Stimulated activated CD4-positive, alpha-beta T cell treated with anti-CD3 and anti-CD28 coated beads, Interleukin-4, amount 100 ng/mL, for 24 hours (primary cell): ENCODE data around the gene ASB3.
"Not testable (repeated sequence)": the region's sequence is repeated elsewhere in the genome, so short reads cannot be mapped to it uniquely, and the experiment has no call there.

Source experiments
- DNase-seq: peaks from one replicate; pipeline ENCODE4 v3.0.0-alpha.2; 2020

The ASB3 gene, protein sequence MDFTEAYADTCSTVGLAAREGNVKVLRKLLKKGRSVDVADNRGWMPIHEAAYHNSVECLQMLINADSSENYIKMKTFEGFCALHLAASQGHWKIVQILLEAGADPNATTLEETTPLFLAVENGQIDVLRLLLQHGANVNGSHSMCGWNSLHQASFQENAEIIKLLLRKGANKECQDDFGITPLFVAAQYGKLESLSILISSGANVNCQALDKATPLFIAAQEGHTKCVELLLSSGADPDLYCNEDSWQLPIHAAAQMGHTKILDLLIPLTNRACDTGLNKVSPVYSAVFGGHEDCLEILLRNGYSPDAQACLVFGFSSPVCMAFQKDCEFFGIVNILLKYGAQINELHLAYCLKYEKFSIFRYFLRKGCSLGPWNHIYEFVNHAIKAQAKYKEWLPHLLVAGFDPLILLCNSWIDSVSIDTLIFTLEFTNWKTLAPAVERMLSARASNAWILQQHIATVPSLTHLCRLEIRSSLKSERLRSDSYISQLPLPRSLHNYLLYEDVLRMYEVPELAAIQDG

DNA sequence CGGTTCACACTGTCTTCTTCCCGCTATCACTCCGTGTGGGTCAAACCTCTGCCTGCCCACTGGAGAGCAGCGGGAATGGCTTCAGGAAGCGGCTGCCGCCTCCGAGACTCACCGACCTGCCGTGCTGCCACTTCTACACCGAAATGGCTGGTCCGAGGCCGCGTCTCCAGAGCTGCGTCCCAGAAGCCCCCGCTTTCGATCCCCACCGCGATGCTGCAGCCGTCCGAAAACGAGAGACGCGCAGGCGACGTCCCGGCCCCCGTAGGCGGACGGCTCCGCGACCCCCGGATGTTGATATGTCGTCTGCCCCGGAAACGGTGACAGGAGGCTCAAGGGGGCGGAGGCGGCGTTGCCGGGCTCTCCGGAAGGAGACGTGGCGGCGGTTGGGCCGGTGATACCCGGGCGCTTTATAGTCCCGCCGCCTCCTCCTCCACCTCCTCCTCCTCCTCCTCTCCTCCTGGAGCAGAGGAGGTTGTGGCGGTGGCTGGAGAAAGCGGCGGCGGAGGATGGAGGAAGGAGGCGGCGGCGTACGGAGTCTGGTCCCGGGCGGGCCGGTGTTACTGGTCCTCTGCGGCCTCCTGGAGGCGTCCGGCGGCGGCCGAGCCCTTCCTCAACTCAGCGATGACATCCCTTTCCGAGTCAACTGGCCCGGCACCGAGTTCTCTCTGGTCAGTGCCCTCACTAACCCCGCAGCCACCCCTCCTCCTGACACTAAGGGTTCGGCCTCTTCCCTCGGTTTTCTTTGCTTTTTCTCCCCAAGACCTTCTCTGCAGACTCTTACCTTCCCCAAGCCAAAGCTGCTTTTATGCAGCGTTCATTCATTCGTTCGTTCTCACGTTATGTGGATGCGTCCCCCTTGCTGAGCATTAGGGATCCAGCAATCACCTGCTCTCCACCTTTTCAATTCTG lies at the start of gene ASB3, which contains the start of gene ERLEC1:
Gene ASB3 (minus strand): TSS at position 249 of the 909 bp plus-strand sequence. CDS start 21,381 bp downstream, outside the sequence.
Gene ERLEC1 (plus strand): TSS at position 340 of the 909 bp plus-strand sequence. CDS start 167 bp downstream, at position 507.
- DNase-seq, result peak; percentile 86

DNA sequence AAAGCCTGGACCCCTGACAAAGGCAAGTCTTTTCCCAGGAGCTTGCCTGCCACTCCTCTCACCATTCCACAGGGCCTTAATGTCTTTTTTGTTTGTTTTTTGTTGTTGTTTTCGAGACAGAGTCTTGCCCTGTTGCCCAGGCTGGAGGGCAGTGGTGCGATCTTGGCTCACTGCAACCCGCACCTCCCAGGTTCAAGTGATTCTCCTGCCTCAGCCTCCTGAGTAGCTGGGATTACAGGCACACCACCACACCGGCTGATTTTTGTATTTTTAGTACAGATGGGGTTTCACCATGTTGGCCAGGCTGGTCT lies 43.2 kb upstream of the ASB3 start:
- DNase-seq, result not testable (repeated sequence)

DNA sequence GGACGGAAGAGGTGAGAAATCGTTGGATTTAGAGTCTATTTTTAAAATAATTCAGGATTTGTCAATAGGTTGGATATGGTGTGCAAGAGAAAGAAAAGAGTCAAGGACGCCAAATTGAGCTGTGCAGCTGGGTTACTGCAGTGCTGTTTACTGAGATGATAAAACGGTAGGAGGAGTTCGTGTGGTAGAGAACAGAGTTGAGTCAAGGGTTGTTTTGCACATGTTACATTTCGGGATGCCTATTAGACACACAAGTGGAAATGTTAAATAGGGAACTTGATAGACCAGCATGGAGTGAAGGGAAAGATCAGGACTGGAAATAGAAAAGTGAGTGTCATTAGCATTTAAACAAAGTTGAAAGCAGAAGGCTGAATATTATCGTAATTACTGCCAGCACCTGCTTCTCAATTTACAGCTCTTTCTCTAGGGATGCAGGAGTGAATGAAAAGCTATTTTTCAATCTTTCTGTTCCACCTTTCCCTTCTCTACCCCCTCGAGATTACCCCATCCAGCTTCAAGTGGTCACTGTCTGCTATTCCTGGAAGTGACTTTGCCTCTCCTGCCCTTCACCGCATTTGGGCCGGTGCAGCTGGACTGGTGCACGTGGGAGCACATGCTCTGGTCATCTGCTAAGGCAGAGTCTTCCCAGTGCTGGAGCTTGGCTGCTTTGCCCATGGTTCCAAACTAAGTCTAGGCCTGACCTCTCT lies 42.7 kb upstream of the ASB3 start:
- DNase-seq, result no peak

DNA sequence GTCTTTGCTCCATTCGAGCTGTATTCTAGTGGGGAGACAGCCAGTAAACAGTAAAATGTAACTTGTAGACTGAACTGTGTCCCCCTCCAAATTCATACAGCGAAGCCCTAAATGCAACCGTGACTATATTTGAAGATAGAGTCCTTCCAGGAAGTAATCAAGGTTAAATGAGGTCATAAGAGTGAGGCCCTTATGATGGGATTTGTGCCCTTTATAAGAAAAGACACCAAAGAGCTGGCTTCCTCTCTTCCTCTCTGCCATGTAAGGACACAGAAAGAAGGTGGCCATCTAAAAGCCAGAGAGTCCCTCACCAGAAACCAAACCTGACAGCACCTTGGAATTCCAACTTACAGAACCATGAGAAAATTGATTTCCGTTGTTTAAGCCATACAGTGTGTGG lies 41.6 kb upstream of the ASB3 start:
- DNase-seq, result no peak

DNA sequence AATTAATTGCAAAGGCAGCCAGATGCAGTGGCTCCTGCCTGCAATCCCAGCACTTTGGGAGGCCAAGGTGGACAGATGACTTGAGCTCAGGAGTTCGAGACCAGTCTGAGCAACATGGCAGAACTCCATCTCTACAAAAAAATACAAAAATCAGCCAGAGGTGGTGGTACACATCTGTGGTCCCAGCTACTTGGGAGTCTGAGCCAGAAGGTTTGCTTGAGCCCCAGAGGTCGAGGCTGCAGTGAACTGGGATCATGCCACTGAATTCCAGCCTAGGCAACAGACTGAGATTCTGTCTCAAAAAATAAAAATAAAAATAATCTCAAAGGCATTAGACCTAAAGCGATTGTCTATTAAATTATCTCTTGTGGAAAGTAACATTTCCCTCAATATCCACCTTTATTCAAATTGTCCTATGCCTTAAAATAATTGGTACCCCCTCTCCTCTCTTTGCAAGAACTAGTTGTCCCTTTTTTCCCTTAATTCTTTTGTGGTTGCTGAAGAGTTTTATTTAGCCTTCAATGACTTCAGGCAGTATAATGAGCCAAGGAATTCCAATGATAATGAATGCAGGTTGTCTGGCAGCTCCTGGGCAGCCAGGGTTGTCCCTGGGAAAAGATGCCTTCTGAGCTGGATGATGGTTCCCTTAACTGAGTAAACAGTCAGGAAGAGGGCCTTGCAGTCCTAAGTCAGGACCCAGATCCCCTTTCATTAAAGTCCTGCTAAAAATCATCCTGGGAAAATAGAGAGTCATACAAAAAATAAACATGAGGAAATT lies 40.8 kb upstream of the ASB3 start:
- no peak for DNase-seq

DNA sequence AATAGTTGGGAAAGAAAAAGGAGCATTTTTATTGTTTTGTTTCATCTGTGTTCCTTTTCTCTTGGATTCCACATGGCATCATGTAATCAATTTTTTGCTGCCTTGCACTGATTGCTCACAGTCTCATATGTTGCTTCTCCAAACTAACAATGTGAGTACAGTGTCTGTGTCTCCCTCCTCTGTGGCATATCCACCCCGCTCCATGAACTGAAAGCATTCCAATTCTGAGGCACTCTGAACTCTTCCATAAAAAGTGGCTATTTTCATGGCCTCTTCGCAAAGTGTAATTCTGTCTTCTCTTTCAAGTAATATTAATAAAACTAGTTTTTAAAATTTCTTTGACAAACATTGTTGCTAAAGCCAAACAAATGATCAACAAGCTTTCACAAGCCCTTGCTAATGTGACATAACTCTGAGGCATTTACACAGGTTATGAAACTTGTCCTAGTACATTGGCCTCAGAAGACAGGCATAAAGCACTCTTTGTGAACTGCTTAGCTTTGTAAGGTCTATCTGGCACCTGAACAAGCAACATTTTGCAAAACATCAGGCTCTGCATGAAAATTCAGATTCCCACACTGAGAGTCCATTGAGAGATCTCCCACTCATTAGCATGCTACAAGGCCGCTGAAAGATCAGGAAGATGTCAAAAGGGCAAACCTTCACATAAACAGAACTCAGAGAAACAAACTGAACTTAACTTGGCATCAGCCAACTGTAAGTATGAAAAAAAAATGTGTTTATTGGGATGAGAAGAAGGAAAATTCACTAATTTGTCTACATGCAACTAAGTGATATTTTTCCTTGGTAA lies 40.0 kb upstream of the ASB3 start:
- DNase-seq, result no peak

DNA sequence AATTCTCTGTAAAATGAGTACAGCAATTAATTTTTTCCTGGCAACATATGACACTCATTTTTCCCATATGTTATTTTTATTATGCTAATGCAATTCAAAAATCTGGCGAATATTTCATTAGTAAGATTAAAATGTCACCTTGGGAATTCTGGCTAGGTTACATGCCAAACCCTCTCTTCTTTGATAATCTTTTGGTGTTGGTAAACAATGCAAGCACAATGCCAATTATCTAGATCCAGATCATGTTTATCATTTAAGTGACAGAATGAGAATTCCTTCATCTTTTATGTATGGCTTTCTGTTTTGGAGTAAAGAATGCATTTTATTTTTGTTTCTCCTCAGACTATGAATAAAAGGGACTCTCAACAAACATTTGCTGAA lies 39.3 kb upstream of the ASB3 start:
- DNase-seq, result no peak

DNA sequence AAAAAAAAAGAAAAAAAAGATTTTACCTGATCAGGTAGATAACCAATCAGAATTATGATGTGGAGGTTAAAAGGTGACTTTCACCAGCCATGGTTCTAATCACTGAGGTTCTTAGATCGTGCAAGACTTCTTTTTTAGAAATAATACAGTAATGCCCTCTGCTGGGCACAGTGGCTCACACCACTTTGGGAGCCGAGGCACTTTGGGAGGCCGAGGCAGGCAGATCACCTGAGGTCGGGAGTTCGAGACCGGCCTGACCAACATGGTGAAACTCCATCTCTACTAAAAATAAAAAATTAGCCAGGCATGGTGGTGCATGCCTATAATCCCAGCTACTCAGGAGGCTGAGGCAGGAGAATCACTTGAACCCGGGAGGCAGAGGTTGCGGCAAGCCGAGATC lies 36.9 kb upstream of the ASB3 start:
- not testable (repeated sequence) for DNase-seq

DNA sequence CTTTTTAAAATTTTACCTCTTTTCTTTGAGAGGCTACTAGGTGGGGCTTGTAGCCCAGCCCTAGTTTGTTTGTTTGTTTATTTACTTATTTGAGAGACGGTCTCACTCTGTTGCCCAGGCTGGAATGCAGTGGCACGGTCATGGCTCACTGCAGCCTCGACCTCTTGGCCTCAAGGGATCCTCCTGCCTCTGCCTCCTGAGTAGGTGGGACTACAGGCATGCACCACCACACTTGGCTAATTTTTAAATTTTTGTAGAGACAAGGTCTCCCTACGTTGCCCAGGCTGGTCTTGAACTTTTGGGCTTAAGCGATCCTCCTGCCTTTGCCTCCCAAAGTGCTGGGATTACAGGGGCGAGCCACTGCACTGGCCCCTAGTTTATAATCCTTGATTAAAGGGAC lies 35.1 kb upstream of the ASB3 start:
- DNase-seq, result no peak

DNA sequence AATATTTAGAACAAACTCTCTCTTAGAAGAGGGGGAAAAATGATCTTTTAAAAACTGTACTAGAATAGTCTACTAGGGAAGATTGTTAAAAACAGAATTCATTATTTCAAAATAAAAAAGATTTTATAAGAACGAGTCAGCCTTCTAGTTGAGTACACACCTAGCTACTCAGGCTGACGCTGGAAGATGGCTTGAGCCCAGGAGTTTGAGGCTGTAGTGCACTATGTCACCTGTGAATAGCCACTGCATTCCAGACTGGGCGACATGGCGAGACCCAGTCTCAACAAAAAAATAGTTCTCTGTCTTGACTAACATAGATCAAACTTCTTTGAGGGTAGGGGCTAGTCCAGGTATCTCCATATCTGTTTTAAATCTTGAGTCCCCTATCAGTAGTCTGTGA lies 34.0 kb upstream of the ASB3 start:
- DNase-seq, result no peak

DNA sequence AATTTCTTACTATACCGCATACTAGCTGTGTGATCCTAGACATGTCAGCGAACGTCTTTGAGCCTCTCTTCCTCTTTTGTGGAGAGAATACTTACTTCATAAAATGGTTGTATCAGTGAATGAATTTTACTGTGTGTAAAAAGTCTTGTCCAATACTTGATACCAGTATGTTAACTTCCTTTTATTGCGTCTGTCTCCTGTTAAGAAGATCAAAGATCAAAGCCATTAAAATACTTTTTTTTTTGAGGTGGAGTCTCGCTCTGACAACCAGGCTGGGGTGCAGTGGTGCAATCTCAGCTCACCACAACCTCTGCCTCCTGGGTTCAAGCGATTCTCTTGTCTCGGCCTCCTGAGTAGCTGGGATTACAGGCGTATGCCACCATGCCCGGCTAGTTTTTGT lies 33.3 kb upstream of the ASB3 start:
- no peak for DNase-seq

DNA sequence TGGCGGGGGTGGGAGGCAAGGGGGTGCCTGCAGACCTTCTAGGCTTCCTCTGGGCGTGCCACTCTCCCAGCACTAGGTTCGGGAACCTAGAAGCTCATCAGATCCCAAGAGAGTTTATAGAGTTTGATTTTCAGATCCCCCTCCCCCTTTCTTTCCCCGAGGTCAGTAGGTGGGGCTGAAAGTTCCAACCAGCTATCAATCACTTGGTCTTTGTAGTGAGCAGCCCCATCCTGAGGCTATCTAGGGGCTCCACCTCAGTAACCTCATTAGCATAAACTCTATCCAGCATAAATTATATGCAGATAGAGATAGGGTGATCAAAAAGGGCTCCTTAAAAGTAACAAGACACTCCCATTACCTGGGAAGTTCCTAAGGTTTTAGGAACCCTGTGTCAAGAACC lies 32.9 kb upstream of the ASB3 start:
- no peak for DNase-seq

DNA sequence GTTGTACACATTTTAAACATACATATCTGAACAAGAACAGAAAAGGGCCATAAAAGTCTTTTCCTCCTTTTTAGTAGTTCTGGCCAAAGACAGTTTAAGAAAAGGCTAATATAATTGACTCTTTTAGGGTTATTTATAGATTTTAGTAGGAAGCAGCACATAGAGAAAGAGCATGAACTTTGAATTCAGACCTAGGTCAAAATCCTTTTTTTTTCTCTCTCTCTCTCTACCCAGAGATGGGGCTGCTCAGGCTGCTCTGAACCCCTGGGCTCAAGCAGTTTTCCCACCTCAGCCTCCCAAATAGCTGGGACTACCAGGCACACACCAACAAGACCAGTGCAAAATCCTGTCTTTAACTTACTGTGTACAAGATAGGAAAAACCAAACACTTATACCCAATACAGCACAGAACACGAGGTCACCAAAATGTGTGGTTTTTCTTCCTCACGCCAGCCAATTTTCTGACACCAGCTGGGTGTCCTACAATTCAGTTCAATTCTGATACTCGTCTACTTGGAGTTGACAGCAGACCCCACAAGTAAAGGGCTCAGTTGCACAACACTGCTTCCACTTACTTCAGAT lies 32.2 kb upstream of the ASB3 start:
- DNase-seq, result no peak

DNA sequence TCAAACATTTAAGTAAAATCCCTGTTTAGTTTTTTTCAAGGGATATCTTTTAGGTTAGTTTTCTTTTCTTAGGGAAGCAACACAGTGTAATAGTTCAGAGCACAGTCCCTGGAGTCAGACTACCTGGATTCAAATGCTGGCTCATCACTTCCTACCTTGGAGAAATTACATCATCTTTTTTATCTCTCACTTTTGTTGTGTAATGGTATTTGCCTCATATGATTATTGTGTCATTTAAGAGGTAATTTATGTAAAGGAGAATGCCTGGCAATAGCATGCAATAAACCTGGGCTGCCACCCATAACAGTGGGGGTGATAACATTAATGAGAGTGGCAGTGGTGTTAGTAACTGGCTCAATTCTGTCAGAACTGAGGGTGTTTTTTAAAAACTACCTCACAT lies 26.4 kb upstream of the ASB3 start:
- no peak for DNase-seq

DNA sequence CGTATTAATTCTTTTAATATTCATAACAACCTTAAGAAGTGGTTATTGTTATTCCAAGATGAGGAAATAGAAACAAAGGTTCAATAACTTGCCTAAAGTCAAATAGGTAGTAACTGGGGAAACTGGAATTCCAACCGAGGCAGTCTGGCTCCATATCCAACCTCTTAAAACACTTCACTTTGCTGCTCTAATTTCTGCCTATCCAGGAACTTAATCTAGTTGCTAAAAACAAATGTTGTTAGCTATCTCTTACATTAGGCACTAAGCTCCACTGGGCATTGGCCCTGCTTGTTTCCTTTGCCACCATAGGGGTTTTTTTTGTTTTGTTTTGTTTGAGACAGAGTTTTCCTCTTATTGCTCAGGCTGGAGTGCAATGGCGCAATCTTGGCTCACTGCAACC lies 24.8 kb upstream of the ASB3 start:
- DNase-seq, result no peak

DNA sequence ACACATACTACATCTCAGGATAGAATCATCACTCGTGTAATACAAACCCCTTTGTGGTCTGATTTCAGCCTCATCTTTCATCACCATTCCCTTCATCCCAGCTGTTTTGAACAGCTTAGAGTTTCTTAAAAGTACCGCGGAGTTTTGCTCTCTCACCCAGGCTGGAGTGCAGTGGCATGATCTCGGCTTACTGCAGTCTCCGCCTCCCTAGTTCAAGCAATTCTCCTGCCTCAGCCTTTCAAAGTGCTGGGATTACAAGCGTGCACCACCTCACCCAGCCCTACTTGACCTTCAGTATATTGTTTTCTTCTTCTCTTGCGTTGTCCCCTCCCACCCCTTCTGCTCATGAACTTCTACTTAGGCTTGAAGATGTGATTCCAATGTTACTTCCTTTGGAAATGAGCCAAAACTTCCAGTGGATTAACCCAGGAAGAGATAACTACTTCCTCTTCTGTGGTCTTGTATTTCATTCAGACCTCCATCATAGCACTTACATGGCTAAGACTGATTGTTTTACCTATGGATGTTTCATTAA lies 15.9 kb upstream of the ASB3 start:
- no peak for DNase-seq

DNA sequence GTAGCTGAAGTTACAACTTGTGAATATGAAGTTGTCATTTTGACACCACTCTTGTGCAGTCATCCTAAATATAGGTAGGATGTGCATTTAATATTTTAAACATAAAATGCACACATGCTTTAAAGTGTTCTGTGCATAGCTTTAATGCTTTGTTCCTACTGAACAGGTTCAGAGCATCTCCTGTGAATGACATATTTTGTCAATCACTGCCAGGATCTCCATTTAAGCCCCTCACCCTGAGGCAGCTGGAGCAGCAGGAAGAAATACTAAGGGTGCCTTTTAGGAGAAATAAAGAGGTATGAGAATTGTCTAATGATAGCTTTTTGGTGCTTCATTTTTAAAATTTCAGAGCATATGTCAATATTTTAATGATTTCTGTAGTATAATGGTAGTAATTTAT lies 14.8 kb upstream of the ASB3 start:
- no peak for DNase-seq

DNA sequence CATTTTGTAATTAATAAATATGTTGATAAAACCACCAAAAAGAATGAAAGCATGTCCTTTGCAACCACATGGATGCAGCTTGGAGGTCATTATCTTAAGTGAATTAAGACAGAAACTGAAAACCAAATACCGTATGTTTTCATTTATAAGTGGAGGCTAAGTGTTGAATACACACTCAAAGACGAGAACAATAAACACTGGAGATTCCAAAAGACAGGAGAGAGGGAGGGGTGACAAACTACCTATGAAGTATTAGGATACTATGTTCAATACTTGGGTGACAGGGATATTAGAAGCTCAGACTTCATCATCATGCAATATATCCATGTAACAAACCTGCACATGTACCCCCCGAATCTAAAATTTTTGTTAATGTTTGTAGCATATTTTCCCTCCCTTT lies 7.1 kb upstream of the ASB3 start:
- no peak for DNase-seq

DNA sequence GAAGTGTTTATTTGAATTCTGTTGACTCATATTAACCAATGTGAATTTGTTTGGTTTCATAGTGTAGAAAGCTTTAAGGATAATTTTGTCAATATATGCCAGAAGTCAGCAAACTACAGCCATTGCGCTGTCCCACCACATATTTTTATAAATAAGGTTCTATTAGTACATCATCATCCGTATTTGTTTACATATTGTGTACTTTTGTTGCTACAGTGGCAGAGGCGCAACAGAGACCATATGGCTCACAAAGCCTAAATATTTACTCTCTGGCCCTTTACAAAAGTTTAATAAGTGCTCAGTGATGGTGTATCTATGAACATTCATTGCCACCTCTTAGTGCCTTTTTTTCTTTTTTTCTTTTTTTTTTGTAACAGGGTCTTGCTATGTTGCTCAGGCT lies 6.5 kb upstream of the ASB3 start:
- DNase-seq, result no peak

DNA sequence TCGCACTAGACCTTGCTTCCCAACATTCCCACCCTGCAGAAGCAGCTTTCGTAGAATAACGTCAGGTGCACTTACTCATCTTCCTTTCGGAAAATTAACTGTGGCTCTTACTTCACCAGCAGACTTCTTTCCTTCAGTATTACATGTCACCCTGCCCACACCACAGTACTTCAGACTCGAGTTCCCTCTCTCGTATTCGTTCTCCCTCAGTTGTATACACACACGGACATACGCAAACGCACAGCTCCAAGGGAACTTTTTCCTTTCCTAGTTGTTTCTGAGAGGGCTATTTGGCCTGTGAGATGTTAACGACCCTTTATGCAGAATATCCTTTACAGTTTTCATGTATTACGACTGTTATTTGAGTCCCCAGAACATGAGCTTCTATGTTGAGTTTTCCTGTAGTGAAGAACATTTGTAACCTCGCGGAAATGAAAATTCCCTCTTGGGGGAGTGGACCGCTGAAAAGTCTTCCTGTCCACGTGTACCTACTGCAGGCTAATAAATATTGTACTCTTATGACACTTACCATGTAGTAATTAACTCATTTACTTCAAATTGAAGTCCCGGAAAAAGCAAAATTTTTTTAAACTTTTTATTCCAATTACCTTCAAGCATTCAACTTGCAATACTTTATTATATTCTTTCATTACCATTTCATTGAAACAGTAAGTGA lies 999 bp upstream of the ASB3 start:
- peak; percentile 18 for DNase-seq
